HepG2 (cell line): ENCODE measurements around the gene AP4M1. TPM values are rescaled to one million over a fixed set of nuclear protein-coding genes. Genes with fewer than 3 reads are reported as not detected.

ENCODE experiments used
- ARID2 ChIP-seq: sonication (generic); formaldehyde crosslinking; IDR thresholded peaks from 2 replicates; pipeline ENCODE4 v1.8.1; 2022; ENCODE audit warnings: mild to moderate bottlenecking, missing genetic modification reagents, borderline replicate concordance
- ATF6 ChIP-seq: sonication (generic); formaldehyde crosslinking; conservative IDR thresholded peaks from 2 replicates; pipeline ENCODE4 v1.4.0; 2020; ENCODE audit warnings: missing genetic modification reagents
- ATF7-NPFF ChIP-seq: sonication (generic); formaldehyde crosslinking; IDR thresholded peaks from 2 replicates; pipeline ENCODE4 v1.8.1; 2023; ENCODE audit warnings: mild to moderate bottlenecking, low read depth, missing genetic modification reagents, moderate library complexity
- BCL3 ChIP-seq: sonication (generic); formaldehyde crosslinking; IDR thresholded peaks from 2 replicates; pipeline ENCODE4 v1.5.1; 2020; ENCODE audit warnings: mild to moderate bottlenecking, missing genetic modification reagents, moderate library complexity
- CC2D1A ChIP-seq: sonication (generic); formaldehyde crosslinking; IDR thresholded peaks from 2 replicates; pipeline ENCODE4 v1.8.1; 2023; ENCODE audit warnings: mild to moderate bottlenecking, missing genetic modification reagents
- CCDC6 ChIP-seq: sonication (generic); formaldehyde crosslinking; IDR thresholded peaks from 2 replicates; pipeline ENCODE4 v1.8.1; 2022; ENCODE audit warnings: mild to moderate bottlenecking, missing genetic modification reagents, moderate library complexity
- CENPT ChIP-seq: sonication (generic); formaldehyde crosslinking; IDR thresholded peaks from 2 replicates; pipeline ENCODE4 v1.8.0; 2022; ENCODE audit warnings: low read depth, mild to moderate bottlenecking, moderate library complexity, missing genetic modification reagents
- FOXO1 ChIP-seq: sonication (generic); formaldehyde crosslinking; IDR thresholded peaks from 2 replicates; pipeline ENCODE4 v1.4.0; 2020; ENCODE audit warnings: missing genetic modification reagents
- JDP2 ChIP-seq: sonication (generic); formaldehyde crosslinking; IDR thresholded peaks from 2 replicates; pipeline ENCODE4 v1.8.1; 2022; ENCODE audit warnings: missing genetic modification reagents, borderline replicate concordance
- KDM6A ChIP-seq: IDR thresholded peaks from 2 replicates; pipeline ENCODE4 v1.6.1; 2016; ENCODE audit warnings: low read depth
- MIER3 ChIP-seq: IDR thresholded peaks from 2 replicates; pipeline ENCODE4 v1.6.1; 2016; ENCODE audit warnings: missing compliant biosample characterization, borderline replicate concordance
- SALL1 ChIP-seq: sonication (generic); formaldehyde crosslinking; IDR thresholded peaks from 2 replicates; pipeline ENCODE4 v1.8.0; 2022; ENCODE audit warnings: mild to moderate bottlenecking, missing genetic modification reagents
- SIN3B ChIP-seq: fragments of 150-350 bp; IDR thresholded peaks from 2 replicates; pipeline ENCODE4 v1.6.1; 2014; ENCODE audit warnings: low read length
- TIGD3 ChIP-seq: sonication (generic); formaldehyde crosslinking; IDR thresholded peaks from 2 replicates; pipeline ENCODE4 v1.5.1; 2020; ENCODE audit warnings: mild to moderate bottlenecking, missing genetic modification reagents, borderline replicate concordance
- ZFP91 ChIP-seq: sonication (generic); formaldehyde crosslinking; IDR thresholded peaks from 2 replicates; pipeline ENCODE4 v1.9.0; 2022; ENCODE audit warnings: missing genetic modification reagents, mild to moderate bottlenecking, borderline replicate concordance
- ZFY ChIP-seq: sonication (generic); formaldehyde crosslinking; IDR thresholded peaks from 2 replicates; pipeline ENCODE4 v1.4.0; 2020; ENCODE audit warnings: missing genetic modification reagents
- ZNF556 ChIP-seq: sonication (generic); formaldehyde crosslinking; IDR thresholded peaks from 2 replicates; pipeline ENCODE4 v1.4.0; 2020; ENCODE audit warnings: mild to moderate bottlenecking, missing genetic modification reagents, borderline replicate concordance
- ZNF605 ChIP-seq: sonication (generic); formaldehyde crosslinking; IDR thresholded peaks from 2 replicates; pipeline ENCODE4 v1.8.0; 2022; ENCODE audit warnings: mild to moderate bottlenecking, missing genetic modification reagents
- ZXDC ChIP-seq: sonication (generic); formaldehyde crosslinking; IDR thresholded peaks from 2 replicates; pipeline ENCODE4 v1.5.0; 2020; ENCODE audit warnings: mild to moderate bottlenecking, missing genetic modification reagents
- polyA plus RNA-seq, 8 experiments: library from polyadenylated mRNA; depleted of rRNA in 3 of 8; stranded (reverse) in 7 of 8; unstranded in 1 of 8; fragments of >200 nt; fragmentation: Illumina TruSeq in 4 of 8; extraction: Trizol in 4 of 8; gene quantifications; 2 replicates each; pipeline versions ENCODE4 v1.2.1 to v1.2.3, GENCODE V29; 2011 to 2016; ENCODE audit warnings: low read depth in 4 of 8, missing spikeins in 1 of 8, mixed read lengths in 1 of 8; ENCODE audit not compliant: insufficient read depth in 1 of 8
- total RNA-seq, 5 experiments: library from RNA; depleted of rRNA; stranded (reverse); fragments of >200 nt; fragmentation: Illumina TruSeq; extraction: Trizol; gene quantifications; 2 replicates each; pipeline ENCODE4 v1.2.3, GENCODE V29; 2016; ENCODE audit warnings: low read depth in 1 of 5

The AP4M1 gene
- total and polyA plus RNA-seq, 2 of the 13 experiments (the other 11 are each of a cell fraction or from before 2014, with no cell fraction given): 6.3 to 9.7 TPM

- no peak; the same call in 1 of the 2 replicates for TF ChIP-seq CCDC6 (CRISPR knock-in tag)
- peak; percentile 64; the same call in 1 of the 2 replicates for TF ChIP-seq ZFP91 (CRISPR knock-in tag)
- TF ChIP-seq ZXDC (CRISPR knock-in tag): no peak
- TF ChIP-seq BCL3 (CRISPR knock-in tag): 0 out of 2 replicates have a peak, but pooled peaks have one; percentile 50
- TF ChIP-seq FOXO1 (CRISPR knock-in tag): peak; percentile 4; the same call in 1 of the 2 replicates
- no peak for TF ChIP-seq CC2D1A (CRISPR knock-in tag)
- peak; percentile 55 for TF ChIP-seq SALL1
- TF ChIP-seq ARID2 (CRISPR knock-in tag): no peak
- TF ChIP-seq ATF7-NPFF (CRISPR knock-in tag): no peak
- TF ChIP-seq CENPT (CRISPR knock-in tag): no peak
- TF ChIP-seq JDP2 (CRISPR knock-in tag): no peak
- peak; percentile 64; the same call in 1 of the 2 replicates for TF ChIP-seq MIER3
- TF ChIP-seq SIN3B: no peak
- peak; percentile 74 for TF ChIP-seq ZFY (CRISPR knock-in tag)
- TF ChIP-seq ZNF556 (CRISPR knock-in tag): peak; percentile 54; the same call in 1 of the 2 replicates
- peak; percentile 83; the same call in 1 of the 2 replicates for TF ChIP-seq ATF6 (CRISPR knock-in tag)
- TF ChIP-seq KDM6A (CRISPR knock-in tag): no peak
- TF ChIP-seq TIGD3 (CRISPR knock-in tag): no peak
- no peak; the same call in 1 of the 2 replicates for TF ChIP-seq ZNF605 (CRISPR knock-in tag)
Observed at GRCh38 chr7:100148559-100149328, 47.3 kb downstream of the AP4M1 start, which contains the start of gene LAMTOR4 (continued).
